Measurements from ENCODE around the gene CDIPT. TPM values are rescaled to one million over a fixed set of nuclear protein-coding genes. Genes with fewer than 3 reads are reported as not detected.

The CDIPT gene
- total RNA-seq, 2 experiments from 2014 or later = 30.2 to 35.4 TPM

GRCh38 chr16:29811170-29811895 is 51.7 kb downstream of the CDIPT start:
- intact Hi-C loops (cut with micrococcal nuclease) = loop anchor here (10.0 kb wide), 1 partner anchor 107 kb away; no protein-coding TSS in a partner anchor
- TF ChIP-seq, protein P1, sequence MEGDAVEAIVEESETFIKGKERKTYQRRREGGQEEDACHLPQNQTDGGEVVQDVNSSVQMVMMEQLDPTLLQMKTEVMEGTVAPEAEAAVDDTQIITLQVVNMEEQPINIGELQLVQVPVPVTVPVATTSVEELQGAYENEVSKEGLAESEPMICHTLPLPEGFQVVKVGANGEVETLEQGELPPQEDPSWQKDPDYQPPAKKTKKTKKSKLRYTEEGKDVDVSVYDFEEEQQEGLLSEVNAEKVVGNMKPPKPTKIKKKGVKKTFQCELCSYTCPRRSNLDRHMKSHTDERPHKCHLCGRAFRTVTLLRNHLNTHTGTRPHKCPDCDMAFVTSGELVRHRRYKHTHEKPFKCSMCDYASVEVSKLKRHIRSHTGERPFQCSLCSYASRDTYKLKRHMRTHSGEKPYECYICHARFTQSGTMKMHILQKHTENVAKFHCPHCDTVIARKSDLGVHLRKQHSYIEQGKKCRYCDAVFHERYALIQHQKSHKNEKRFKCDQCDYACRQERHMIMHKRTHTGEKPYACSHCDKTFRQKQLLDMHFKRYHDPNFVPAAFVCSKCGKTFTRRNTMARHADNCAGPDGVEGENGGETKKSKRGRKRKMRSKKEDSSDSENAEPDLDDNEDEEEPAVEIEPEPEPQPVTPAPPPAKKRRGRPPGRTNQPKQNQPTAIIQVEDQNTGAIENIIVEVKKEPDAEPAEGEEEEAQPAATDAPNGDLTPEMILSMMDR (IDR thresholded peaks at IDR 0.05) = no peak
- ATAC-seq = peak; percentile 47
- no peaks in the 10 kb centered on the region for H3K27me3 Mint-ChIP-seq
- peaks cover 51% of the 10 kb centered on the region for H3K4me1 Mint-ChIP-seq (ENCODE audit: low read depth)
- peaks cover 39% of the 10 kb centered on the region for H3K36me3 Mint-ChIP-seq (ENCODE audit: low read depth)
- peak overlapping the region; percentile 90 for H3K4me3 Mint-ChIP-seq
- peak overlapping the region; percentile 89 for H3K27ac Mint-ChIP-seq
- ChIA-PET POLR2A (interaction anchor here (0.6 to 9.5 kb wide), 5 partner anchors 11 to 185 kb away, joined by 3 to 167 read pairs (median 4); partner anchors contain the start of genes KIF22, MVP and PAGR1), CTCF (interaction anchor here (2.6 kb wide), 1 partner anchor 37 kb away, joined by 10 read pairs; no protein-coding TSS in a partner anchor)
- H3K9me3 Mint-ChIP-seq = no peaks in the 10 kb centered on the region
- DNase-seq = peak; percentile 90

DNA sequence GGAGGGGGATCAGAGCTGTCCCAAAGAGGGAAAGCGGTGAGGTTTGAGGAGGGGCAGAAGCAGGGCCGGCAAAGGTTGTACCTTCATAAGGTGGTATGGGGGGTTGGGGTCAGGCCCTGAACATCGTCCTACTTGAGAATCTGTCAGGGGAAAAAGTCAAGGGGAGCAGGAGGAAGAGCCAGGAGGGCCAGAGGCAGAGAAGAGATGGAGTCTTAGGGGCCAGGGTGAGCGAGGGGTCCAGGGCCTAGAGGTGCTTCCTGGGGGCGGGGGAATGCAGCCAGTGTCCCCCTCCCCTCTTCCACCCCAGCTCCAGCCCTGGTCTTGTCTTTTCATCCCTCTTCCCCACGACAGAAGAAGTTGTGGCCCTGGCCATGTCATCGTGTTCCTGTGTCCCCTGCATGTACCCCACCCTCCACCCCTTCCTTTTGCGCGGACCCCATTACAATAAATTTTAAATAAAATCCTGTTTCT is 52.3 kb downstream of the CDIPT start:
- ATAC-seq (no peak), DNase-seq (no peak)
- CTCF ChIA-PET = interaction anchor here (0.9 to 2.6 kb wide), 2 partner anchors 9 to 38 kb away, joined by 4 to 10 read pairs; no protein-coding TSS in a partner anchor
- H3K27ac Mint-ChIP-seq = peak overlapping the region; percentile 89
- H3K36me3 Mint-ChIP-seq (ENCODE audit: low read depth) = peaks cover 39% of the 10 kb centered on the region
- POLR2A ChIA-PET = interaction anchor here (1.7 to 9.5 kb wide), 3 partner anchors 11 to 20 kb away, joined by 4 to 167 read pairs (median 5); partner anchors contain the start of genes KIF22, MVP and PAGR1
- H3K27me3 Mint-ChIP-seq = no peaks in the 10 kb centered on the region
- H3K4me3 Mint-ChIP-seq = peak overlapping the region; percentile 90
- TF ChIP-seq, protein P1 (IDR thresholded peaks at IDR 0.05) = no peak
- intact Hi-C loops (cut with micrococcal nuclease) = loop anchor here (10.0 kb wide), 1 partner anchor 106 kb away; no protein-coding TSS in a partner anchor
- peaks cover 49% of the 10 kb centered on the region for H3K4me1 Mint-ChIP-seq (ENCODE audit: low read depth)
- no peaks in the 10 kb centered on the region for H3K9me3 Mint-ChIP-seq

DNA sequence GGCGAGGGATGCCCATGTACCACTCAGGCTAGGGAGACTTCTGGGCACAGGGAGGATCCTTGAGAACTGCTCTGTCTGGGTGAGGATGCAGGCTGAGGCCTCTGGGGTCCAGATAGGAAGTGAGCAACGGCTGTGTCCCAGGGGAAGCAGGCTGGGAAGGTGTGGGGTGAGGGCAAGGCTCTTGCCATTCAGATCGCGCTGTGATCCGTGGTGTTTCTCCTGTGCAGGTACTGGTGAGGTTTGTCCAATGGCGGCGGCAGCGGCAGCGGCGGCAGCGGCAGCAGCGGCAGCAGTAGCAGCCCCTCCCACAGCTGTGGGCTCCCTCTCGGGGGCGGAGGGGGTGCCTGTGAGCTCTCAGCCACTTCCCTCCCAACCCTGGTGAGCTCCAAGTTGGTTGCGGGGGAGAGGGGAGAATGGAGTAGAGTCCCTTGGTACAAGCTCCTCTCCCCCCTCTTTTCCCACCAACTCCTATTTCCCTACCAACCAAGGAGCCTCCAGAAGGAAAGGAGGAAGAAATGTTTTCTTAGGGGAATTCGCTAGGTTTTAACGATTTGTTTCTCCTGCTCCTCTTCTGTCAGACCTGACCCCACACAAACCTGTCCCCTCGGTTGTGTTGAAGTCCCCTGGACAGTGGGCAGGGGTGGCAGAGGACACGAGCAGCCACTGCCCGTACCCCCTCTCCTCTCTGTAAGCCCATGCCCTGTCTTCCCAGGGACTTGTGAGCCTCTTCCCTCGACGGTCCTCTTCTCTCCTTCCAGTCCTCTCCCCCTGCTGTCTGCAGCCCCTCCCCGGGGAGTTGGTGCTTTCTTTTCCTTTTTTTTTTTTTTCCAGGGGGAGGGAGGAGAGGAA is 53.0 kb downstream of the CDIPT start:
- TF ChIP-seq, protein P1 (IDR thresholded peaks at IDR 0.05) = no peak
- H3K27ac Mint-ChIP-seq = peak overlapping the region; percentile 89
- H3K9me3 Mint-ChIP-seq = no peaks in the 10 kb centered on the region
- peaks cover 46% of the 10 kb centered on the region for H3K4me1 Mint-ChIP-seq (ENCODE audit: low read depth)
- ATAC-seq = no peak
- peak overlapping the region; percentile 90 for H3K4me3 Mint-ChIP-seq
- intact Hi-C loops (cut with micrococcal nuclease) = loop anchor here (10.0 kb wide), 1 partner anchor 105 kb away; no protein-coding TSS in a partner anchor
- H3K27me3 Mint-ChIP-seq = no peaks in the 10 kb centered on the region
- DNase-seq = peak; percentile 76
- H3K36me3 Mint-ChIP-seq (ENCODE audit: low read depth) = peaks cover 42% of the 10 kb centered on the region
- POLR2A ChIA-PET = interaction anchor here (1.1 to 9.5 kb wide), 4 partner anchors 10 to 119 kb away, joined by 3 to 167 read pairs (median 17); partner anchors contain the start of genes MVP and PAGR1
- CTCF ChIA-PET = interaction anchor here (0.8 to 0.9 kb wide), 2 partner anchors 9 to 39 kb away, joined by 4 read pairs; no protein-coding TSS in a partner anchor

DNA sequence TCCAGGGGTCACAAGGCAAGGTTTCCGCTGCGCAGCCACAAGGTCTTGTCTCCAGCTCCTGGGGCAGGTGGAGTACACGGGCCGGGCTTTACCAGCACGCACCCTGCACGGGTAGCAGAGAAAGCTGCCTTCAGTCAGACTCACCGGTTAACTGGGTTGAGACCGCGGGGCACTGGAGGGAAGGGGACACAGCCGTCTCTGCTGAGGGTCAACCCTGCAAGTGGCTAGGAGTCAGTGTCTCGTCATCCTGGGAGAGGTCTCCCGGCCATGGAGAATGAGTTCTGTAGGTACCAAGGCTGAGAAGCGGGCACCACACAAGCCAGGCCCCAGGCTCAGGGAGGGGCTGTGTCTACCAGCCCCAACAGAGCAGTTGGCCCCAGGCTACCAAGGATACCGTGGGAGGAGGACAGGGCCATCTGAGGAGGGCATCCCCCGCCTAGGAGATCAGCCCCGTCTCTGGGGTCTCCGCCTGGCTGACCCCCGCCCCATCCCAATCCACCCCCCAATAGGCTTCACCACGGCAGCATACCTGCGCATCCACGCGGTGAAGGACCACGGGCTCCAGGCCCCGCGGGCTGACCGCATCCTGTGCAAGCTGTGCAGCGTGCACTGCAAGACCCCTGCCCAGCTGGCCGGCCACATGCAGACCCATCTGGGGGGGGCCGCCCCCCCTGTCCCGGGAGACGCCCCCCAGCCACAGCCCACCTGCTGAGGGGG is 53.8 kb downstream of the CDIPT start:
- no peaks in the 10 kb centered on the region for H3K9me3 Mint-ChIP-seq
- peaks cover 48% of the 10 kb centered on the region for H3K36me3 Mint-ChIP-seq (ENCODE audit: low read depth)
- H3K27ac Mint-ChIP-seq = peak overlapping the region; percentile 96
- ChIA-PET CTCF (interaction anchor here (0.8 to 3.0 kb wide), 7 partner anchors 10 to 108 kb away, joined by 4 to 63 read pairs (median 10); partner anchors contain the start of genes KIF22, MVP and PAGR1), POLR2A (interaction anchor here (0.5 to 9.5 kb wide), 15 partner anchors 13 to 376 kb away, joined by 3 to 167 read pairs (median 5); partner anchors contain the start of genes HIRIP3, INO80E, KIF22 and MVP)
- DNase-seq = peak; percentile 30
- ATAC-seq = no peak
- intact Hi-C loops (cut with micrococcal nuclease) = no loop called here
- peak overlapping the region; percentile 90 for H3K4me3 Mint-ChIP-seq
- TF ChIP-seq, protein P1 (IDR thresholded peaks at IDR 0.05) = no peak
- H3K27me3 Mint-ChIP-seq = no peaks in the 10 kb centered on the region
- H3K4me1 Mint-ChIP-seq (ENCODE audit: low read depth) = peaks cover 42% of the 10 kb centered on the region

Other genes starting within 250 kb of the CDIPT start
- gene SPN, start 200.0 kb downstream of the CDIPT start, total RNA-seq = 100 to 1,000 TPM; 110 to 119 TPM
- gene QPRT, start 184.0 kb downstream of the CDIPT start, total RNA-seq = 10 to 100 TPM in 1 of 2 experiments, 1 to 10 TPM in 1; 9.3 to 11.7 TPM
- 10 to 100 TPM; 22.2 to 22.4 TPM for gene C16orf54, start 117.2 kb downstream of the CDIPT start, total RNA-seq
- not detected for gene ZG16, start 85.0 kb downstream of the CDIPT start, total RNA-seq
- 100 to 1,000 TPM; 160 to 165 TPM for gene KIF22, start 72.5 kb downstream of the CDIPT start, total RNA-seq
- gene MAZ, start 56.7 kb downstream of the CDIPT start, total RNA-seq = 100 to 1,000 TPM; 380 to 382 TPM
- gene PRRT2, start 51.0 kb downstream of the CDIPT start, total RNA-seq = 1 to 10 TPM; 1.5 to 2.0 TPM
- 10 to 100 TPM; 26.8 to 29.0 TPM for gene PAGR1, start 47.1 kb downstream of the CDIPT start, total RNA-seq
- gene MVP, start 42.8 kb downstream of the CDIPT start, total RNA-seq = 10 to 100 TPM; 32.5 to 33.2 TPM
- gene SEZ6L2, start 36.3 kb upstream of the CDIPT start, total RNA-seq = under 1 TPM; 0.11 to 0.13 TPM
- gene ASPHD1, start 37.3 kb upstream of the CDIPT start, total RNA-seq = 1 to 10 TPM; 2.0 to 2.1 TPM
- 10 to 100 TPM; 35.2 to 35.3 TPM for gene KCTD13, start 63.0 kb upstream of the CDIPT start, total RNA-seq
- gene TMEM219, start 98.9 kb upstream of the CDIPT start, total RNA-seq = 10 to 100 TPM; 31.9 to 34.9 TPM
- gene TAOK2, start 110.6 kb upstream of the CDIPT start, total RNA-seq = 10 to 100 TPM; 25.0 to 25.9 TPM
- gene HIRIP3, start 132.4 kb upstream of the CDIPT start, total RNA-seq = 10 to 100 TPM; 35.2 to 36.4 TPM
- gene INO80E, start 133.0 kb upstream of the CDIPT start, total RNA-seq = 10 to 100 TPM; 75.9 to 79.1 TPM
- 1 to 10 TPM in 1 of 2 experiments, under 1 TPM in 1; 0.68 to 1.8 TPM for gene DOC2A, start 147.8 kb upstream of the CDIPT start, total RNA-seq
- gene C16orf92, start 160.0 kb upstream of the CDIPT start, total RNA-seq = not detected
- gene TLCD3B, start 168.0 kb upstream of the CDIPT start, total RNA-seq = 1 to 10 TPM; 3.5 to 3.6 TPM
- 1,000 to 10,000 TPM; 3,042 to 3,081 TPM for gene ALDOA, start 202.5 kb upstream of the CDIPT start, total RNA-seq
- gene PPP4C, start 212.8 kb upstream of the CDIPT start, total RNA-seq = 100 to 1,000 TPM; 116 to 121 TPM
- 1 to 10 TPM; 2.5 TPM for gene TBX6, start 228.7 kb upstream of the CDIPT start, total RNA-seq
- 10 to 100 TPM; 17.7 to 19.5 TPM for gene YPEL3, start 233.0 kb upstream of the CDIPT start, total RNA-seq